GM23338 (cell line): Measurements from ENCODE around the gene OR2T11. TPM values are rescaled to one million over a fixed set of nuclear protein-coding genes. Genes with fewer than 3 reads are reported as not detected.

ENCODE experiments used
- ATAC-seq: fragments of 200-7000 bp; cut with Tn5 transposase; 3 replicates; pipeline ENCODE4 v1.9.1; 2020
- DNase-seq: peaks from one replicate; pipeline ENCODE4 v3.0.0-alpha.2; 2015; ENCODE audit warnings: low spot score
- H2AFZ ChIP-seq: fragments of 200-600 bp; sonication (generic); 2 replicates; pipeline ENCODE4 v1.8.0; 2016; ENCODE audit warnings: antibody characterized with exemption, mild to moderate bottlenecking, moderate library complexity
- H3F3A ChIP-seq: fragments of 200-600 bp; sonication (generic); replicated peaks from 2 replicates; pipeline ENCODE4 v1.8.0; 2017; ENCODE audit warnings: antibody characterized with exemption, mixed run types, low read depth
- H3K27ac ChIP-seq: fragments of 200-600 bp; sonication (generic); 2 replicates; pipeline ENCODE4 v1.6.1; 2016; ENCODE audit warnings: low read depth
- H3K27me3 ChIP-seq: fragments of 200-600 bp; sonication (generic); 2 replicates; pipeline ENCODE4 v1.8.0; 2016; ENCODE audit warnings: mild to moderate bottlenecking, mixed run types, moderate library complexity; ENCODE audit not compliant: insufficient read depth
- H3K36me3 ChIP-seq: fragments of 200-600 bp; sonication (generic); 2 replicates; pipeline ENCODE4 v1.8.0; 2016; ENCODE audit warnings: mild to moderate bottlenecking; ENCODE audit not compliant: insufficient read depth
- H3K4me1 ChIP-seq: fragments of 200-600 bp; sonication (generic); 2 replicates; pipeline ENCODE4 v1.8.0; 2016; ENCODE audit warnings: mild to moderate bottlenecking, moderate library complexity; ENCODE audit not compliant: insufficient read depth
- H3K4me2 ChIP-seq: fragments of 200-600 bp; sonication (generic); 2 replicates; pipeline ENCODE4 v1.7.1; 2017; ENCODE audit warnings: mixed run types
- H3K4me3 ChIP-seq: fragments of 200-600 bp; sonication (generic); 2 replicates; pipeline ENCODE4 v1.6.1; 2016; ENCODE audit warnings: mixed run types
- H3K79me2 ChIP-seq: fragments of 200-600 bp; sonication (generic); replicated peaks from 2 replicates; pipeline ENCODE4 v1.8.0; 2017; ENCODE audit warnings: mild to moderate bottlenecking; ENCODE audit not compliant: insufficient read depth
- H3K9me2 ChIP-seq: fragments of 200-600 bp; sonication (generic); 2 replicates; pipeline ENCODE4 v1.8.0; 2017; ENCODE audit not compliant: insufficient read depth
- H4K20me1 ChIP-seq: fragments of 200-600 bp; sonication (generic); replicated peaks from 2 replicates; pipeline ENCODE4 v1.8.0; 2017; ENCODE audit warnings: mild to moderate bottlenecking; ENCODE audit not compliant: insufficient read depth
- H3K27ac Mint-ChIP-seq: 2 replicates; pipeline ENCODE4 v1.8.0; 2020; ENCODE audit warnings: inconsistent platforms, mild to moderate bottlenecking, moderate library complexity, mixed read lengths
- H3K27me3 Mint-ChIP-seq: 3 replicates; pipeline ENCODE4 v1.8.0; 2022; ENCODE audit warnings: low read depth, mild to moderate bottlenecking, moderate library complexity, mixed read lengths, inconsistent platforms; ENCODE audit not compliant: insufficient read depth, poor library complexity
- H3K36me3 Mint-ChIP-seq: 3 replicates; pipeline ENCODE4 v1.8.0; 2021; ENCODE audit warnings: low read depth, mild to moderate bottlenecking, inconsistent platforms, moderate library complexity, mixed read lengths
- H3K4me1 Mint-ChIP-seq: 3 replicates; pipeline ENCODE4 v1.8.0; 2020; ENCODE audit warnings: mild to moderate bottlenecking, inconsistent platforms, mixed read lengths
- H3K4me3 Mint-ChIP-seq: 3 replicates; pipeline ENCODE4 v1.8.0; 2021; ENCODE audit warnings: moderate library complexity, mild to moderate bottlenecking, inconsistent platforms, mixed read lengths
- H3K9me3 Mint-ChIP-seq: 3 replicates; pipeline ENCODE4 v1.8.0; 2020; ENCODE audit warnings: moderate library complexity, mild to moderate bottlenecking, inconsistent platforms, mixed read lengths
- CREB1 ChIP-seq: fragments of 250-450 bp; sonication (Bioruptor Pico); IDR thresholded peaks from 2 replicates; pipeline ENCODE4 v1.5.0; 2020; ENCODE audit warnings: low read depth, mild to moderate bottlenecking, moderate library complexity
- EZH2 ChIP-seq: fragments of 200-600 bp; sonication (generic); IDR thresholded peaks from one replicate; pipeline ENCODE4 v1.8.0; 2017; ENCODE audit warnings: antibody characterized with exemption, mild to moderate bottlenecking, low read depth; ENCODE audit not compliant: unreplicated experiment
- EZH2phosphoT487 ChIP-seq: fragments of 200-600 bp; sonication (generic); IDR thresholded peaks from one replicate; pipeline ENCODE4 v1.8.1; 2018; ENCODE audit warnings: antibody characterized with exemption; ENCODE audit not compliant: unreplicated experiment
- JUNB ChIP-seq: IDR thresholded peaks from one replicate; pipeline ENCODE4 v1.6.1; 2016; ENCODE audit warnings: antibody characterized with exemption; ENCODE audit not compliant: unreplicated experiment
- NANOG ChIP-seq: IDR thresholded peaks from 2 replicates; pipeline ENCODE4 v1.6.1; 2016; ENCODE audit warnings: antibody characterized with exemption, borderline replicate concordance
- POLR2AphosphoS5 ChIP-seq: IDR thresholded peaks from 2 replicates; pipeline ENCODE4 v1.6.1; 2016; ENCODE audit warnings: antibody characterized with exemption, low read depth
- STAT1 ChIP-seq: IDR thresholded peaks from one replicate; pipeline ENCODE4 v1.6.1; 2016; ENCODE audit warnings: antibody characterized with exemption; ENCODE audit not compliant: unreplicated experiment
- ZNF114 ChIP-seq: fragments of 250-450 bp; sonication (Bioruptor Pico); IDR thresholded peaks from 2 replicates; pipeline ENCODE4 v1.5.0; 2020; ENCODE audit warnings: mild to moderate bottlenecking, moderate library complexity
- ZNF331 ChIP-seq: fragments of 250-450 bp; sonication (Bioruptor Pico); IDR thresholded peaks from 2 replicates; pipeline ENCODE4 v1.5.0; 2020; ENCODE audit warnings: low read depth, mild to moderate bottlenecking, moderate library complexity
- polyA plus RNA-seq: library from polyadenylated mRNA; unstranded; fragments of >200 nt; fragmentation: Nextera tagmentation; extraction: Ambion mirVana; gene quantifications from 2 replicates; pipeline ENCODE4 v1.2.1, GENCODE V29; 2016
- total RNA-seq: library from RNA; depleted of rRNA; stranded (reverse); fragments of >200 nt; shearing (Covaris generic); gene quantifications from 2 replicates; pipeline ENCODE4 v1.2.3, GENCODE V29; 2014
- TF ChIP-seq, protein P1 (sequence below): IDR thresholded peaks from one replicate; pipeline ENCODE4 v1.6.1; 2018; ENCODE audit warnings: antibody characterized with exemption; ENCODE audit not compliant: unreplicated experiment
- TF ChIP-seq, protein P2 (sequence below), 2 experiments: fragments of 200-600 bp in 1 of 2; sonication (generic) in 1 of 2; conservative IDR thresholded peaks; 2 replicates each; pipeline versions ENCODE4 v1.5.1 to v1.6.1; 2016 to 2017; ENCODE audit warnings: antibody characterized with exemption in 2 of 2, low read depth in 2 of 2, mild to moderate bottlenecking in 2 of 2, moderate library complexity in 1 of 2
- TF ChIP-seq, protein P3 (sequence below): fragments of 250-450 bp; sonication (Bioruptor Pico); IDR thresholded peaks from 2 replicates; pipeline ENCODE4 v1.5.0; 2020; ENCODE audit warnings: mild to moderate bottlenecking, moderate library complexity
- TF ChIP-seq, protein P4 (sequence below): IDR thresholded peaks from 2 replicates; pipeline ENCODE4 v1.6.1; 2016; ENCODE audit warnings: antibody characterized with exemption

The OR2T11 gene
- total and polyA plus RNA-seq, 2 experiments from 2014 or later: not detected

DNA sequence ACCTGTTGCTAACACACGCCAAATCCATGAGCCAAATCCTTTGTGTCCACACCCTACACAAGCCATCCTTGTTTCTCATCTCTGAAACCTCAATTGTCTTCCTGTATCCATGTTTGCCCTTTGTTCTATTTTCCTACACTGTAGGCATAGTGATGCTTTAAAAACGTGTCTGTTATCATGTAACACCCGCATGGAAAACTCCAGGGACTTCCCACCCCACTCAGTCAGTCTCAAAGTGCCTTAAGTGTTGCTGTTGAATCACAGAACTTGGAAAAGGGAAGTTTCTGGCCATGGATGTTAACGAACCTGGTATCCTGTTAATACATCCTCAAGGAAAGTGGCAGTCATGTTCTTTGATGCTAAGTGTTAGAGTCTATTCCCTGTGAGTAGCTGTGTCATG, 9.7 kb downstream of the OR2T11 start:
- Histone ChIP-seq H3F3A (no peaks in the 10 kb centered on the region), H2AFZ (no peak overlapping the region), H4K20me1 (no peaks in the 10 kb centered on the region), H3K36me3 (no peaks in the 10 kb centered on the region), H3K9me2 (no peaks in the 10 kb centered on the region), H3K4me1 (no peaks in the 10 kb centered on the region), H3K27me3 (no peaks in the 10 kb centered on the region), H3K79me2 (no peaks in the 10 kb centered on the region), H3K27ac (no peak overlapping the region), H3K4me3 (no peak overlapping the region), H3K4me2 (no peak overlapping the region)
- TF ChIP-seq ZNF331 (CRISPR knock-in tag): no peak
- TF ChIP-seq ZNF114 (CRISPR knock-in tag): no peak
- no peak for TF ChIP-seq STAT1
- no peak for TF ChIP-seq CREB1 (CRISPR knock-in tag)
- TF ChIP-seq, protein P1, sequence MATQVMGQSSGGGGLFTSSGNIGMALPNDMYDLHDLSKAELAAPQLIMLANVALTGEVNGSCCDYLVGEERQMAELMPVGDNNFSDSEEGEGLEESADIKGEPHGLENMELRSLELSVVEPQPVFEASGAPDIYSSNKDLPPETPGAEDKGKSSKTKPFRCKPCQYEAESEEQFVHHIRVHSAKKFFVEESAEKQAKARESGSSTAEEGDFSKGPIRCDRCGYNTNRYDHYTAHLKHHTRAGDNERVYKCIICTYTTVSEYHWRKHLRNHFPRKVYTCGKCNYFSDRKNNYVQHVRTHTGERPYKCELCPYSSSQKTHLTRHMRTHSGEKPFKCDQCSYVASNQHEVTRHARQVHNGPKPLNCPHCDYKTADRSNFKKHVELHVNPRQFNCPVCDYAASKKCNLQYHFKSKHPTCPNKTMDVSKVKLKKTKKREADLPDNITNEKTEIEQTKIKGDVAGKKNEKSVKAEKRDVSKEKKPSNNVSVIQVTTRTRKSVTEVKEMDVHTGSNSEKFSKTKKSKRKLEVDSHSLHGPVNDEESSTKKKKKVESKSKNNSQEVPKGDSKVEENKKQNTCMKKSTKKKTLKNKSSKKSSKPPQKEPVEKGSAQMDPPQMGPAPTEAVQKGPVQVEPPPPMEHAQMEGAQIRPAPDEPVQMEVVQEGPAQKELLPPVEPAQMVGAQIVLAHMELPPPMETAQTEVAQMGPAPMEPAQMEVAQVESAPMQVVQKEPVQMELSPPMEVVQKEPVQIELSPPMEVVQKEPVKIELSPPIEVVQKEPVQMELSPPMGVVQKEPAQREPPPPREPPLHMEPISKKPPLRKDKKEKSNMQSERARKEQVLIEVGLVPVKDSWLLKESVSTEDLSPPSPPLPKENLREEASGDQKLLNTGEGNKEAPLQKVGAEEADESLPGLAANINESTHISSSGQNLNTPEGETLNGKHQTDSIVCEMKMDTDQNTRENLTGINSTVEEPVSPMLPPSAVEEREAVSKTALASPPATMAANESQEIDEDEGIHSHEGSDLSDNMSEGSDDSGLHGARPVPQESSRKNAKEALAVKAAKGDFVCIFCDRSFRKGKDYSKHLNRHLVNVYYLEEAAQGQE: no peak
- TF ChIP-seq, protein P2, sequence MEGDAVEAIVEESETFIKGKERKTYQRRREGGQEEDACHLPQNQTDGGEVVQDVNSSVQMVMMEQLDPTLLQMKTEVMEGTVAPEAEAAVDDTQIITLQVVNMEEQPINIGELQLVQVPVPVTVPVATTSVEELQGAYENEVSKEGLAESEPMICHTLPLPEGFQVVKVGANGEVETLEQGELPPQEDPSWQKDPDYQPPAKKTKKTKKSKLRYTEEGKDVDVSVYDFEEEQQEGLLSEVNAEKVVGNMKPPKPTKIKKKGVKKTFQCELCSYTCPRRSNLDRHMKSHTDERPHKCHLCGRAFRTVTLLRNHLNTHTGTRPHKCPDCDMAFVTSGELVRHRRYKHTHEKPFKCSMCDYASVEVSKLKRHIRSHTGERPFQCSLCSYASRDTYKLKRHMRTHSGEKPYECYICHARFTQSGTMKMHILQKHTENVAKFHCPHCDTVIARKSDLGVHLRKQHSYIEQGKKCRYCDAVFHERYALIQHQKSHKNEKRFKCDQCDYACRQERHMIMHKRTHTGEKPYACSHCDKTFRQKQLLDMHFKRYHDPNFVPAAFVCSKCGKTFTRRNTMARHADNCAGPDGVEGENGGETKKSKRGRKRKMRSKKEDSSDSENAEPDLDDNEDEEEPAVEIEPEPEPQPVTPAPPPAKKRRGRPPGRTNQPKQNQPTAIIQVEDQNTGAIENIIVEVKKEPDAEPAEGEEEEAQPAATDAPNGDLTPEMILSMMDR (conservative IDR thresholded peaks at IDR 0.05; ENCODE audit: low read depth in 2 of 2): no peak
- TF ChIP-seq POLR2AphosphoS5: no peak
- TF ChIP-seq NANOG: no peak
- TF ChIP-seq, protein P3, sequence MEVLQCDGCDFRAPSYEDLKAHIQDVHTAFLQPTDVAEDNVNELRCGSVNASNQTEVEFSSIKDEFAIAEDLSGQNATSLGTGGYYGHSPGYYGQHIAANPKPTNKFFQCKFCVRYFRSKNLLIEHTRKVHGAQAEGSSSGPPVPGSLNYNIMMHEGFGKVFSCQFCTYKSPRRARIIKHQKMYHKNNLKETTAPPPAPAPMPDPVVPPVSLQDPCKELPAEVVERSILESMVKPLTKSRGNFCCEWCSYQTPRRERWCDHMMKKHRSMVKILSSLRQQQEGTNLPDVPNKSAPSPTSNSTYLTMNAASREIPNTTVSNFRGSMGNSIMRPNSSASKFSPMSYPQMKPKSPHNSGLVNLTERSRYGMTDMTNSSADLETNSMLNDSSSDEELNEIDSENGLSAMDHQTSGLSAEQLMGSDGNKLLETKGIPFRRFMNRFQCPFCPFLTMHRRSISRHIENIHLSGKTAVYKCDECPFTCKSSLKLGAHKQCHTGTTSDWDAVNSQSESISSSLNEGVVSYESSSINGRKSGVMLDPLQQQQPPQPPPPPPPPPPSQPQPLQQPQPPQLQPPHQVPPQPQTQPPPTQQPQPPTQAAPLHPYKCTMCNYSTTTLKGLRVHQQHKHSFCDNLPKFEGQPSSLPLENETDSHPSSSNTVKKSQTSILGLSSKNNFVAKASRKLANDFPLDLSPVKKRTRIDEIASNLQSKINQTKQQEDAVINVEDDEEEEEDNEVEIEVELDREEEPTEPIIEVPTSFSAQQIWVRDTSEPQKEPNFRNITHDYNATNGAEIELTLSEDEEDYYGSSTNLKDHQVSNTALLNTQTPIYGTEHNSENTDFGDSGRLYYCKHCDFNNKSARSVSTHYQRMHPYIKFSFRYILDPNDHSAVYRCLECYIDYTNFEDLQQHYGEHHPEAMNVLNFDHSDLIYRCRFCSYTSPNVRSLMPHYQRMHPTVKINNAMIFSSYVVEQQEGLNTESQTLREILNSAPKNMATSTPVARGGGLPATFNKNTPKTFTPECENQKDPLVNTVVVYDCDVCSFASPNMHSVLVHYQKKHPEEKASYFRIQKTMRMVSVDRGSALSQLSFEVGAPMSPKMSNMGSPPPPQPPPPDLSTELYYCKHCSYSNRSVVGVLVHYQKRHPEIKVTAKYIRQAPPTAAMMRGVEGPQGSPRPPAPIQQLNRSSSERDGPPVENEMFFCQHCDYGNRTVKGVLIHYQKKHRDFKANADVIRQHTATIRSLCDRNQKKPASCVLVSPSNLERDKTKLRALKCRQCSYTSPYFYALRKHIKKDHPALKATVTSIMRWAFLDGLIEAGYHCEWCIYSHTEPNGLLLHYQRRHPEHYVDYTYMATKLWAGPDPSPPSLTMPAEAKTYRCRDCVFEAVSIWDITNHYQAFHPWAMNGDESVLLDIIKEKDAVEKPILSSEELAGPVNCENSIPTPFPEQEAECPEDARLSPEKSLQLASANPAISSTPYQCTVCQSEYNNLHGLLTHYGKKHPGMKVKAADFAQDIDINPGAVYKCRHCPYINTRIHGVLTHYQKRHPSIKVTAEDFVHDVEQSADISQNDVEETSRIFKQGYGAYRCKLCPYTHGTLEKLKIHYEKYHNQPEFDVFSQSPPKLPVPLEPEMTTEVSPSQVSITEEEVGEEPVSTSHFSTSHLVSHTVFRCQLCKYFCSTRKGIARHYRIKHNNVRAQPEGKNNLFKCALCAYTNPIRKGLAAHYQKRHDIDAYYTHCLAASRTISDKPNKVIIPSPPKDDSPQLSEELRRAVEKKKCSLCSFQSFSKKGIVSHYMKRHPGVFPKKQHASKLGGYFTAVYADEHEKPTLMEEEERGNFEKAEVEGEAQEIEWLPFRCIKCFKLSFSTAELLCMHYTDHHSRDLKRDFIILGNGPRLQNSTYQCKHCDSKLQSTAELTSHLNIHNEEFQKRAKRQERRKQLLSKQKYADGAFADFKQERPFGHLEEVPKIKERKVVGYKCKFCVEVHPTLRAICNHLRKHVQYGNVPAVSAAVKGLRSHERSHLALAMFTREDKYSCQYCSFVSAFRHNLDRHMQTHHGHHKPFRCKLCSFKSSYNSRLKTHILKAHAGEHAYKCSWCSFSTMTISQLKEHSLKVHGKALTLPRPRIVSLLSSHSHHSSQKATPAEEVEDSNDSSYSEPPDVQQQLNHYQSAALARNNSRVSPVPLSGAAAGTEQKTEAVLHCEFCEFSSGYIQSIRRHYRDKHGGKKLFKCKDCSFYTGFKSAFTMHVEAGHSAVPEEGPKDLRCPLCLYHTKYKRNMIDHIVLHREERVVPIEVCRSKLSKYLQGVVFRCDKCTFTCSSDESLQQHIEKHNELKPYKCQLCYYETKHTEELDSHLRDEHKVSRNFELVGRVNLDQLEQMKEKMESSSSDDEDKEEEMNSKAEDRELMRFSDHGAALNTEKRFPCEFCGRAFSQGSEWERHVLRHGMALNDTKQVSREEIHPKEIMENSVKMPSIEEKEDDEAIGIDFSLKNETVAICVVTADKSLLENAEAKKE: no peak
- TF ChIP-seq EZH2: no peak
- TF ChIP-seq, protein P4, sequence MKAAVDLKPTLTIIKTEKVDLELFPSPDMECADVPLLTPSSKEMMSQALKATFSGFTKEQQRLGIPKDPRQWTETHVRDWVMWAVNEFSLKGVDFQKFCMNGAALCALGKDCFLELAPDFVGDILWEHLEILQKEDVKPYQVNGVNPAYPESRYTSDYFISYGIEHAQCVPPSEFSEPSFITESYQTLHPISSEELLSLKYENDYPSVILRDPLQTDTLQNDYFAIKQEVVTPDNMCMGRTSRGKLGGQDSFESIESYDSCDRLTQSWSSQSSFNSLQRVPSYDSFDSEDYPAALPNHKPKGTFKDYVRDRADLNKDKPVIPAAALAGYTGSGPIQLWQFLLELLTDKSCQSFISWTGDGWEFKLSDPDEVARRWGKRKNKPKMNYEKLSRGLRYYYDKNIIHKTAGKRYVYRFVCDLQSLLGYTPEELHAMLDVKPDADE: no peak
- TF ChIP-seq JUNB: no peak
- no peak for TF ChIP-seq EZH2phosphoT487
- H3K4me1 Mint-ChIP-seq: no peaks in the 10 kb centered on the region
- peaks cover 17% of the 10 kb centered on the region for H3K36me3 Mint-ChIP-seq
- no peak overlapping the region for H3K4me3 Mint-ChIP-seq
- peaks cover 25% of the 10 kb centered on the region for H3K9me3 Mint-ChIP-seq
- DNase-seq (no peak), ATAC-seq (no peak)
- H3K27me3 Mint-ChIP-seq: no peaks in the 10 kb centered on the region
- H3K27ac Mint-ChIP-seq: no peak overlapping the region
